HepG2 (cell line): Measurements from ENCODE around the gene UBTD2. TPM values are rescaled to one million over a fixed set of nuclear protein-coding genes. Genes with fewer than 3 reads are reported as not detected.

ENCODE experiments used
- ATAC-seq: fragments of 200-7000 bp; cut with Tn5 transposase; 3 replicates; pipeline ENCODE4 v1.9.1; 2020; ENCODE audit warnings: mild to moderate bottlenecking, moderate library complexity
- BruUV-seq: library from RNA; stranded (reverse); fragments of 400-500 nt; replicated peaks from 2 replicates; lab custom pipeline; 2021; lab: Mats Ljungman, UMichigan
- CTCF ChIA-PET: fragments of 300-600 bp; formaldehyde crosslinking; extraction: SDS; loops from one replicate; lab custom pipeline; 2021; ENCODE audit warnings: low total read pairs, inconsistent platforms, low intra/inter-chr PET ratio; lab: Yijun Ruan, JAX
- POLR2A ChIA-PET: fragments of 350-600 bp; sonication (Branson Sonifier 250); formaldehyde crosslinking; loops from one replicate; lab custom pipeline; 2020; ENCODE audit warnings: antibody characterized with exemption, inconsistent platforms; lab: Yijun Ruan, JAX
- DNase-seq: peaks from one replicate; pipeline ENCODE4 v3.0.0-alpha.2; 2015; ENCODE audit warnings: low spot score
- FAIRE-seq: peaks from 3 replicates; lab custom pipeline; 2011; peaks lifted over from hg19 to GRCh38; lab: Jason Lieb, UNC
- H2AFZ ChIP-seq: one replicate; pipeline ENCODE4 v1.6.1; 2011; ENCODE audit warnings: low read length, inconsistent platforms
- H3K27ac ChIP-seq: fragments of 300-600 bp; 3 replicates; pipeline ENCODE4 v1.8.0; 2011; ENCODE audit warnings: mixed run types, mild to moderate bottlenecking, mixed read lengths, low read length, inconsistent platforms; ENCODE audit not compliant: insufficient read depth; ENCODE audit errors: extremely low read length
- H3K27me3 ChIP-seq, 2 experiments: fragments of 200-600 bp in 1 of 2; 2 replicates in 1 of 2; 3 replicates in 1 of 2; pipeline versions ENCODE4 v1.6.0 to v1.8.0; 2011; ENCODE audit warnings: low read length in 2 of 2, mild to moderate bottlenecking in 2 of 2, moderate library complexity in 2 of 2, inconsistent platforms in 1 of 2; ENCODE audit not compliant: insufficient read depth in 2 of 2, control insufficient read depth in 1 of 2
- H3K36me3 ChIP-seq, 2 experiments: fragments of 200-600 bp in 1 of 2; replicated peaks in 1 of 2; 2 replicates in 1 of 2; 3 replicates in 1 of 2; pipeline versions ENCODE4 v1.5.1 to v1.8.0; 2011; ENCODE audit warnings: low read length in 2 of 2, inconsistent platforms in 1 of 2; ENCODE audit not compliant: insufficient read depth in 2 of 2, control insufficient read depth in 1 of 2
- H3K4me1 ChIP-seq: 2 replicates; pipeline ENCODE4 v1.5.1; 2012; ENCODE audit warnings: low read length, inconsistent platforms; ENCODE audit not compliant: insufficient read depth
- H3K4me2 ChIP-seq: 2 replicates; pipeline ENCODE4 v1.6.0; 2011; ENCODE audit warnings: low read depth, low read length, inconsistent platforms
- H3K4me3 ChIP-seq, 3 experiments: fragments of 200-600 bp in 1 of 3; sonication (generic), shearing (Covaris generic) in 1 of 3; replicated peaks in 1 of 3; 2 replicates each; pipeline ENCODE4 v1.5.1; 2011 to 2016; ENCODE audit warnings: low read length in 3 of 3, inconsistent platforms in 2 of 3, low read depth in 2 of 3, mild to moderate bottlenecking in 2 of 3, control low read depth in 1 of 3, mixed read lengths in 1 of 3; ENCODE audit not compliant: insufficient read depth in 1 of 3
- H3K79me2 ChIP-seq: one replicate; pipeline ENCODE4 v1.6.1; 2011; ENCODE audit warnings: low read length, inconsistent platforms; ENCODE audit not compliant: insufficient read depth
- H3K9ac ChIP-seq: 2 replicates; pipeline ENCODE4 v1.6.0; 2011; ENCODE audit warnings: mild to moderate bottlenecking, low read depth, low read length, inconsistent platforms; ENCODE audit not compliant: insufficient read depth
- H3K9me3 ChIP-seq: 2 replicates; pipeline ENCODE4 v1.5.1; 2012; ENCODE audit warnings: mild to moderate bottlenecking, low read length
- H4K20me1 ChIP-seq: 2 replicates; pipeline ENCODE4 v1.6.0; 2011; ENCODE audit warnings: inconsistent platforms, mild to moderate bottlenecking, low read length, moderate library complexity; ENCODE audit not compliant: insufficient read depth
- BRF2 ChIP-seq: sonication (generic); formaldehyde crosslinking; IDR thresholded peaks from 2 replicates; pipeline ENCODE4 v1.8.1; 2022; ENCODE audit warnings: mild to moderate bottlenecking, missing genetic modification reagents
- MTA1 ChIP-seq: sonication (generic); formaldehyde crosslinking; IDR thresholded peaks from 2 replicates; pipeline ENCODE4 v1.4.0; 2020; ENCODE audit warnings: missing genetic modification reagents, mild to moderate bottlenecking, borderline replicate concordance
- NCOA2 ChIP-seq: sonication (generic); formaldehyde crosslinking; IDR thresholded peaks from 2 replicates; pipeline ENCODE4 v1.8.0; 2022; ENCODE audit warnings: inconsistent platforms
- ONECUT2 ChIP-seq: sonication (generic); formaldehyde crosslinking; IDR thresholded peaks from 2 replicates; pipeline ENCODE4 v1.4.0; 2020; ENCODE audit warnings: missing genetic modification reagents
- RCOR2 ChIP-seq: IDR thresholded peaks from 2 replicates; pipeline ENCODE4 v1.6.1; 2016; ENCODE audit warnings: missing biosample characterization, missing genetic modification reagents
- RFX5 ChIP-seq: IDR thresholded peaks from 2 replicates; pipeline ENCODE4 v1.6.1; 2011; ENCODE audit warnings: low read depth, low read length, improper control_type of control experiment
- RFXAP ChIP-seq: sonication (generic); formaldehyde crosslinking; IDR thresholded peaks from 2 replicates; pipeline ENCODE4 v1.4.0; 2020; ENCODE audit warnings: missing genetic modification reagents, borderline replicate concordance
- SNAPC2 ChIP-seq: sonication (generic); formaldehyde crosslinking; IDR thresholded peaks from 2 replicates; pipeline ENCODE4 v1.8.1; 2022; ENCODE audit warnings: mild to moderate bottlenecking, missing genetic modification reagents
- SOX13 ChIP-seq, 3 experiments: fragments of 450-650 bp in 1 of 3; sonication (generic) in 1 of 3; formaldehyde crosslinking in 1 of 3; IDR thresholded peaks in 2 of 3; conservative IDR thresholded peaks in 1 of 3; 2 replicates each; pipeline versions ENCODE4 v1.5.0 to v1.6.1; 2016 to 2020; ENCODE audit warnings: antibody characterized with exemption in 1 of 3, mild to moderate bottlenecking in 1 of 3, missing compliant biosample characterization in 1 of 3, missing genetic modification reagents in 1 of 3, moderate library complexity in 1 of 3
- SOX6 ChIP-seq, 2 experiments: fragments of 450-650 bp in 1 of 2; sonication (generic) in 1 of 2; formaldehyde crosslinking in 1 of 2; IDR thresholded peaks; 2 replicates each; pipeline versions ENCODE4 v1.4.0 to v1.6.1; 2017 to 2020; ENCODE audit warnings: antibody characterized with exemption in 1 of 2, mild to moderate bottlenecking in 1 of 2, missing genetic modification reagents in 1 of 2
- SRSF1 ChIP-seq: fragments of 200-400 bp; formaldehyde crosslinking; optimal IDR thresholded peaks from 2 replicates; pipeline ENCODE3; 2017; ENCODE audit warnings: mild to moderate bottlenecking, low read depth, low read length, moderate library complexity
- ZNF570 ChIP-seq: sonication (generic); formaldehyde crosslinking; IDR thresholded peaks from 2 replicates; pipeline ENCODE4 v1.4.0; 2020; ENCODE audit warnings: mild to moderate bottlenecking, missing genetic modification reagents, borderline replicate concordance
- ZNF766 ChIP-seq: sonication (generic); formaldehyde crosslinking; IDR thresholded peaks from 2 replicates; pipeline ENCODE4 v1.5.0; 2020; ENCODE audit warnings: missing genetic modification reagents, borderline replicate concordance
- WGBS: methylation state at CpG from one replicate; pipeline ENCODE4 v1.1.6; 2017; ENCODE audit warnings: low lambda C conversion rate; 5-methylcytosine and 5-hydroxymethylcytosine counted together
- in situ Hi-C: cut with HindIII; loops from 2 replicates; pipeline ENCODE4 v1.10.0; 2017; ENCODE audit warnings: low pct_unique_long_range_greater_than_20kb; ENCODE audit not compliant: extremely low pct_ligation_motif_present
- intact Hi-C: fragments of 100-400 bp; cut with micrococcal nuclease; formaldehyde crosslinking; loops from one replicate; pipeline ENCODE4 v1.10.0; 2022; ENCODE audit not compliant: unreplicated experiment
- polyA plus RNA-seq, 8 experiments: library from polyadenylated mRNA; depleted of rRNA in 3 of 8; stranded (reverse) in 7 of 8; unstranded in 1 of 8; fragments of >200 nt; fragmentation: Illumina TruSeq in 4 of 8; extraction: Trizol in 4 of 8; gene quantifications; 2 replicates each; pipeline versions ENCODE4 v1.2.1 to v1.2.3, GENCODE V29; 2011 to 2016; ENCODE audit warnings: low read depth in 4 of 8, missing spikeins in 1 of 8, mixed read lengths in 1 of 8; ENCODE audit not compliant: insufficient read depth in 1 of 8
- total RNA-seq, 5 experiments: library from RNA; depleted of rRNA; stranded (reverse); fragments of >200 nt; fragmentation: Illumina TruSeq; extraction: Trizol; gene quantifications; 2 replicates each; pipeline ENCODE4 v1.2.3, GENCODE V29; 2016; ENCODE audit warnings: low read depth in 1 of 5

Gene UBTD2
- total and polyA plus RNA-seq, 2 of the 13 experiments (the other 11 are each of a cell fraction or from before 2014, with no cell fraction given), result 15.2 to 24.1 TPM

- peak; percentile 99 for TF ChIP-seq SNAPC2 (CRISPR knock-in tag)
- 0 out of 2 replicates have a peak, but pooled peaks have one; percentile 7 for TF ChIP-seq NCOA2
- no peak for TF ChIP-seq ZNF570 (CRISPR knock-in tag)
- TF ChIP-seq MTA1, result no peak
- TF ChIP-seq BRF2, result peak; percentile 100
Observed at GRCh38 chr5:172303572-172304335, 20.2 kb upstream of the UBTD2 start (continued).

DNA sequence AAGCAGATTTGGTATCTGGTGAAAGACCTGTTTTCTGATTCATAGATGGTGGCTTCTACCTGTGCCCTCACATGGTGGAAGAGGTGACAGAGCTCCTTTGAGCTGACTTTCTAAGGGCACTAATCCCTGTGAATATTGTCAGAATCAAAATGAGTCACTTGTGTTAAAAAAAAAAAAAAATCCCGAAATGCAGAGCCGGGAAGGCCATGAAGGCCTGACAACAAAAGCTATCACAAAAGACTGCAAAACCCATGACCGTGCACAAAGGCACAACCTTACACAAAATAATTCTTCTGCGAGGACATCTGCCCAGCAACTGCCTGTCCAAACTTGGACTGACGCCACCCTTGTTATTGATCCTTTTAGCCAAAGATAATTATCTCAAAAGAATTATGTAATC is 19.6 kb upstream of the UBTD2 start:
- Histone ChIP-seq H3K4me2 (peak overlapping the region; percentile 66), H3K9ac (no peak overlapping the region), H3K27me3 (no peaks in the 10 kb centered on the region; a peak in 1 of 5 replicates), H4K20me1 (no peaks in the 10 kb centered on the region), H3K4me3 (peak overlapping the region; percentile 2 to 40 (median 17); a peak in 2 of 6 replicates), H2AFZ (no peak overlapping the region), H3K27ac (no peak overlapping the region), H3K79me2 (no peaks in the 10 kb centered on the region), H3K9me3 (peaks cover 13% of the 10 kb centered on the region), H3K4me1 (peaks cover 32% of the 10 kb centered on the region), H3K36me3 (no peaks in the 10 kb centered on the region)
- ATAC-seq (peak; percentile 72), DNase-seq (peak; percentile 16), FAIRE-seq (no peak)
- in situ Hi-C loops (no loop called here), intact Hi-C loops (no loop called here)
- ChIA-PET CTCF (no interaction called here), POLR2A (interaction anchor here (1.2 to 1.8 kb wide), 2 partner anchors 13 to 20 kb away, joined by 4 to 5 read pairs; partner anchors contain the start of gene UBTD2)
- 1% methylated on average over 5 of the region's 5 CpGs for WGBS
- BruUV-seq, result no TSS peak
- no peak for TF ChIP-seq SRSF1
- no peak for TF ChIP-seq SOX6 (IDR thresholded peaks at IDR 0.05)
- TF ChIP-seq SOX6 (CRISPR knock-in tag; IDR thresholded peaks at IDR 0.05), result peak; percentile 25; the same call in 1 of the 2 replicates
- peak; percentile 14; the same call in 1 of the 2 replicates for TF ChIP-seq RCOR2 (CRISPR knock-in tag)
- no peak for TF ChIP-seq SOX13 (IDR thresholded peaks at IDR 0.05)
- peak in 1 of 2 experiments; percentile 23; a peak in 1 of 4 replicates for TF ChIP-seq SOX13 (CRISPR knock-in tag; conservative IDR thresholded peaks at IDR 0.05 in 1 of 2, IDR thresholded peaks at IDR 0.05 in 1 of 2)
- TF ChIP-seq RFXAP (CRISPR knock-in tag), result peak; percentile 96
- no peak for TF ChIP-seq ZNF766 (CRISPR knock-in tag)
- peak; percentile 80 for TF ChIP-seq ONECUT2 (CRISPR knock-in tag)
- peak; percentile 91 for TF ChIP-seq RFX5
